H9 (cell line): ENCODE measurements around the gene UQCR11. TPM values are rescaled to one million over a fixed set of nuclear protein-coding genes. Genes with fewer than 3 reads are reported as not detected.

ENCODE experiments used
- DNase-seq: peaks from one replicate; pipeline ENCODE4 v3.0.0-alpha.2; 2017
- H2AFZ ChIP-seq: one replicate; pipeline ENCODE4 v1.6.1; 2013; ENCODE audit warnings: mild to moderate bottlenecking, low read length, control low read depth, moderate library complexity
- H2AK5ac ChIP-seq: 2 replicates; pipeline ENCODE4 v1.6.1; 2013; ENCODE audit warnings: low read length, control low read depth, mixed read lengths; ENCODE audit not compliant: insufficient read length
- H2BK120ac ChIP-seq: one replicate; pipeline ENCODE4 v1.6.1; 2013; ENCODE audit warnings: low read depth, mild to moderate bottlenecking, low read length, control low read depth, inconsistent platforms; ENCODE audit not compliant: poor library complexity, severe bottlenecking
- H2BK12ac ChIP-seq: 2 replicates; pipeline ENCODE4 v1.6.1; 2013; ENCODE audit warnings: low read length, control low read depth, mixed read lengths, low read depth; ENCODE audit not compliant: insufficient read length
- H2BK15ac ChIP-seq: 2 replicates; pipeline ENCODE4 v1.6.1; 2013; ENCODE audit warnings: low read depth, low read length, control low read depth
- H2BK20ac ChIP-seq: one replicate; pipeline ENCODE4 v1.6.1; 2013; ENCODE audit warnings: low read depth, mild to moderate bottlenecking, low read length, control low read depth, inconsistent platforms; ENCODE audit not compliant: poor library complexity, severe bottlenecking
- H2BK5ac ChIP-seq: 2 replicates; pipeline ENCODE4 v1.6.1; 2013; ENCODE audit warnings: low read length, control low read depth, mixed read lengths; ENCODE audit not compliant: insufficient read length
- H3K14ac ChIP-seq: 2 replicates; pipeline ENCODE4 v1.6.1; 2013; ENCODE audit warnings: low read length, control low read depth; ENCODE audit not compliant: insufficient read depth
- H3K18ac ChIP-seq: 2 replicates; pipeline ENCODE4 v1.6.1; 2013; ENCODE audit warnings: low read depth, mild to moderate bottlenecking, mixed read lengths, low read length, control low read depth; ENCODE audit not compliant: insufficient read length
- H3K23ac ChIP-seq: 2 replicates; pipeline ENCODE4 v1.6.1; 2013; ENCODE audit warnings: low read length, control low read depth, mixed read lengths, low read depth; ENCODE audit not compliant: insufficient read length
- H3K23me2 ChIP-seq: 2 replicates; pipeline ENCODE4 v1.6.1; 2013; ENCODE audit warnings: low read depth, mild to moderate bottlenecking, mixed read lengths, low read length, control low read depth; ENCODE audit not compliant: insufficient read length, poor library complexity, severe bottlenecking
- H3K27ac ChIP-seq: 2 replicates; pipeline ENCODE4 v1.5.1; 2013; ENCODE audit warnings: low read length, control low read depth, mixed read lengths, low read depth; ENCODE audit not compliant: insufficient read length
- H3K27me3 ChIP-seq: 2 replicates; pipeline ENCODE4 v1.6.1; 2013; ENCODE audit warnings: low read length, control low read depth, inconsistent platforms; ENCODE audit not compliant: insufficient read depth
- H3K4ac ChIP-seq: 2 replicates; pipeline ENCODE4 v1.6.1; 2013; ENCODE audit warnings: low read depth, mild to moderate bottlenecking, control low read depth, inconsistent platforms, low read length, moderate library complexity
- H3K4me1 ChIP-seq: 2 replicates; pipeline ENCODE4 v1.6.1; 2013; ENCODE audit warnings: low read length, control low read depth, inconsistent platforms; ENCODE audit not compliant: insufficient read depth
- H3K4me2 ChIP-seq: 2 replicates; pipeline ENCODE4 v1.6.1; 2013; ENCODE audit warnings: low read length, control low read depth, mixed read lengths; ENCODE audit not compliant: insufficient read length, insufficient read depth
- H3K56ac ChIP-seq: 2 replicates; pipeline ENCODE4 v1.6.1; 2013; ENCODE audit warnings: low read depth, mild to moderate bottlenecking, mixed read lengths, low read length, control low read depth; ENCODE audit not compliant: insufficient read length
- H3K79me1 ChIP-seq: 2 replicates; pipeline ENCODE4 v1.6.1; 2013; ENCODE audit warnings: low read depth, mild to moderate bottlenecking, moderate library complexity, low read length, control low read depth, inconsistent platforms; ENCODE audit not compliant: insufficient read depth, poor library complexity, severe bottlenecking
- H3K79me2 ChIP-seq: 2 replicates; pipeline ENCODE4 v1.6.1; 2013; ENCODE audit warnings: low read length, control low read depth, inconsistent platforms; ENCODE audit not compliant: insufficient read depth
- H3K9ac ChIP-seq: 2 replicates; pipeline ENCODE4 v1.6.1; 2013; ENCODE audit warnings: low read length, control low read depth, mixed read lengths; ENCODE audit not compliant: insufficient read length; ENCODE audit errors: extremely low read depth
- H3K9me3 ChIP-seq: one replicate; pipeline ENCODE4 v1.6.1; 2013; ENCODE audit warnings: low read depth, low read length, inconsistent platforms; ENCODE audit not compliant: control insufficient read depth
- H3T11ph ChIP-seq: one replicate; pipeline ENCODE4 v1.6.1; 2013; ENCODE audit warnings: mild to moderate bottlenecking, low read length, control low read depth, inconsistent platforms
- H4K20me1 ChIP-seq: one replicate; pipeline ENCODE4 v1.6.1; 2013; ENCODE audit not compliant: control insufficient read depth, insufficient read length, insufficient read depth
- H4K5ac ChIP-seq: 2 replicates; pipeline ENCODE4 v1.6.1; 2013; ENCODE audit warnings: low read depth, mild to moderate bottlenecking, mixed read lengths, low read length, control low read depth; ENCODE audit not compliant: insufficient read length
- H4K8ac ChIP-seq: replicated peaks from 2 replicates; pipeline ENCODE4 v1.6.1; 2013; ENCODE audit warnings: low read length, control low read depth, mixed read lengths, low read depth; ENCODE audit not compliant: insufficient read length
- H4K91ac ChIP-seq: 2 replicates; pipeline ENCODE4 v1.6.1; 2013; ENCODE audit warnings: low read depth, mild to moderate bottlenecking, moderate library complexity, mixed read lengths, low read length, control low read depth; ENCODE audit not compliant: insufficient read length
- H3K27ac Mint-ChIP-seq, 3 experiments: 2 replicates in 2 of 3; 3 replicates in 1 of 3; pipeline ENCODE4 v1.8.0; 2020 to 2021; ENCODE audit warnings: mixed read lengths in 3 of 3, mild to moderate bottlenecking in 1 of 3, moderate library complexity in 1 of 3
- H3K27me3 Mint-ChIP-seq: 2 replicates; pipeline ENCODE4 v1.8.0; 2021; ENCODE audit warnings: low read depth, mild to moderate bottlenecking, moderate library complexity, mixed read lengths
- H3K36me3 Mint-ChIP-seq, 3 experiments: 2 replicates in 2 of 3; 3 replicates in 1 of 3; pipeline ENCODE4 v1.8.0; 2020 to 2021; ENCODE audit warnings: low read depth in 3 of 3, mixed read lengths in 3 of 3; ENCODE audit not compliant: insufficient read depth in 1 of 3
- H3K4me1 Mint-ChIP-seq, 2 experiments: 2 replicates each; pipeline ENCODE4 v1.8.0; 2020; ENCODE audit warnings: mixed read lengths in 2 of 2
- H3K4me3 Mint-ChIP-seq, 2 experiments: 2 replicates in 1 of 2; 3 replicates in 1 of 2; pipeline ENCODE4 v1.8.0; 2020 to 2021; ENCODE audit warnings: mild to moderate bottlenecking in 2 of 2, mixed read lengths in 2 of 2, moderate library complexity in 1 of 2
- H3K9me3 Mint-ChIP-seq, 2 experiments: 2 replicates in 1 of 2; 3 replicates in 1 of 2; pipeline ENCODE4 v1.8.0; 2020; ENCODE audit warnings: mild to moderate bottlenecking in 2 of 2, mixed read lengths in 2 of 2, moderate library complexity in 1 of 2
- WGBS: extraction: QIAGEN DNeasy Blood & Tissue Kit; methylation state at CpG from one replicate; pipeline ENCODE4 v1.1.7; 2013; ENCODE audit warnings: missing lambda C conversion rate, low lambda C conversion rate, mixed read lengths; ENCODE audit not compliant: insufficient read length; ENCODE audit errors: extremely low coverage; 5-methylcytosine and 5-hydroxymethylcytosine counted together
- total RNA-seq: library from RNA; stranded (reverse); gene quantifications from 2 replicates; pipeline ENCODE4 v1.2.1, GENCODE V29; 2021
- TF ChIP-seq, protein P1 (sequence below): fragments of 200-600 bp; sonication (generic); conservative IDR thresholded peaks from 3 replicates; pipeline ENCODE4 v1.8.0; 2021; ENCODE audit warnings: antibody characterized with exemption, mild to moderate bottlenecking

The UQCR11 gene
- total RNA-seq, 1 experiment from 2014 or later: 174 TPM

DNA sequence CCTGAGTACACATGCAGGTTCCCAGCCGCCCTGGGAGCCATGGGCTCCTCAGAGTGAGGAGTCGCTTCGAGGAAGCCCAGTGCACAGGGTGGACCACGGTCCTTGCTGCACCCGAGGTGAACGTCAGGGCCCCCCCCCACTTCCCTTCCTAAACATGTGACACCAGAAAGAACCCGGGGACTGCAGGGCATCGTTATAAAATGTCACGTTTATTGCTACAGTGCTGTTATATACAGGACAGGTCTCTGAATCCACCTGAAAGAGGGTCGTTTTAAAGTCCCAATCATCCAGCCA lies 3.8 kb upstream of the UQCR11 start:
- no peak overlapping the region for H4K91ac ChIP-seq
- peak overlapping the region in 1 of 3 experiments; percentile 49; a peak in 1 of 7 replicates for H3K27ac Mint-ChIP-seq
- peaks cover 4% of the 10 kb centered on the region for H3K79me1 ChIP-seq
- no peaks in the 10 kb centered on the region for H4K20me1 ChIP-seq
- no peak overlapping the region for H4K8ac ChIP-seq
- H3K56ac ChIP-seq: no peak overlapping the region
- H4K5ac ChIP-seq: no peak overlapping the region
- H2BK5ac ChIP-seq: no peak overlapping the region
- no peak overlapping the region for H2BK20ac ChIP-seq
- H3K14ac ChIP-seq: no peak overlapping the region
- no peaks in the 10 kb centered on the region for H3K4me1 ChIP-seq
- H3K27me3 Mint-ChIP-seq: no peaks in the 10 kb centered on the region; the same call in 1 of the 2 replicates
- no peak overlapping the region for H2AFZ ChIP-seq
- TF ChIP-seq, protein P1, sequence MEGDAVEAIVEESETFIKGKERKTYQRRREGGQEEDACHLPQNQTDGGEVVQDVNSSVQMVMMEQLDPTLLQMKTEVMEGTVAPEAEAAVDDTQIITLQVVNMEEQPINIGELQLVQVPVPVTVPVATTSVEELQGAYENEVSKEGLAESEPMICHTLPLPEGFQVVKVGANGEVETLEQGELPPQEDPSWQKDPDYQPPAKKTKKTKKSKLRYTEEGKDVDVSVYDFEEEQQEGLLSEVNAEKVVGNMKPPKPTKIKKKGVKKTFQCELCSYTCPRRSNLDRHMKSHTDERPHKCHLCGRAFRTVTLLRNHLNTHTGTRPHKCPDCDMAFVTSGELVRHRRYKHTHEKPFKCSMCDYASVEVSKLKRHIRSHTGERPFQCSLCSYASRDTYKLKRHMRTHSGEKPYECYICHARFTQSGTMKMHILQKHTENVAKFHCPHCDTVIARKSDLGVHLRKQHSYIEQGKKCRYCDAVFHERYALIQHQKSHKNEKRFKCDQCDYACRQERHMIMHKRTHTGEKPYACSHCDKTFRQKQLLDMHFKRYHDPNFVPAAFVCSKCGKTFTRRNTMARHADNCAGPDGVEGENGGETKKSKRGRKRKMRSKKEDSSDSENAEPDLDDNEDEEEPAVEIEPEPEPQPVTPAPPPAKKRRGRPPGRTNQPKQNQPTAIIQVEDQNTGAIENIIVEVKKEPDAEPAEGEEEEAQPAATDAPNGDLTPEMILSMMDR: no peak
- H3K4me2 ChIP-seq: no peak overlapping the region
- H3K9me3 Mint-ChIP-seq: no peaks in the 10 kb centered on the region
- no peaks in the 10 kb centered on the region for H3K9me3 ChIP-seq
- H3K18ac ChIP-seq: no peak overlapping the region
- no peaks in the 10 kb centered on the region for H3K27me3 ChIP-seq
- H3K23ac ChIP-seq: no peak overlapping the region
- H3K4me1 Mint-ChIP-seq: peaks cover 9 to 15% of the 10 kb centered on the region in 2 experiments
- H3K4me3 Mint-ChIP-seq: no peak overlapping the region
- no peak overlapping the region for H2AK5ac ChIP-seq
- H3K4ac ChIP-seq: no peak overlapping the region
- no CpG with 5 or more reads among the region's 10 CpGs for WGBS
- H2BK15ac ChIP-seq: no peak overlapping the region
- H3T11ph ChIP-seq: no peak overlapping the region
- H2BK120ac ChIP-seq: no peak overlapping the region
- no peak overlapping the region for H2BK12ac ChIP-seq
- no peak overlapping the region for H3K9ac ChIP-seq
- H3K36me3 Mint-ChIP-seq: peaks cover 19 to 41% (median 37%) of the 10 kb centered on the region in 3 experiments; a peak in 6 of 7 replicates
- no peak for DNase-seq
- peaks cover 9% of the 10 kb centered on the region for H3K23me2 ChIP-seq
- no peak overlapping the region for H3K27ac ChIP-seq
- H3K79me2 ChIP-seq: peaks cover 3% of the 10 kb centered on the region; the same call in 1 of the 2 replicates
